ENCODE data around the gene EPB42.
"Not testable (repeated sequence)": the region's sequence is repeated elsewhere in the genome, so short reads cannot be mapped to it uniquely, and the experiment has no call there.

Gene EPB42

GRCh38 chr15:43239732-43240491 is 19.1 kb upstream of the EPB42 start:
- DNase-seq = no peak

DNA sequence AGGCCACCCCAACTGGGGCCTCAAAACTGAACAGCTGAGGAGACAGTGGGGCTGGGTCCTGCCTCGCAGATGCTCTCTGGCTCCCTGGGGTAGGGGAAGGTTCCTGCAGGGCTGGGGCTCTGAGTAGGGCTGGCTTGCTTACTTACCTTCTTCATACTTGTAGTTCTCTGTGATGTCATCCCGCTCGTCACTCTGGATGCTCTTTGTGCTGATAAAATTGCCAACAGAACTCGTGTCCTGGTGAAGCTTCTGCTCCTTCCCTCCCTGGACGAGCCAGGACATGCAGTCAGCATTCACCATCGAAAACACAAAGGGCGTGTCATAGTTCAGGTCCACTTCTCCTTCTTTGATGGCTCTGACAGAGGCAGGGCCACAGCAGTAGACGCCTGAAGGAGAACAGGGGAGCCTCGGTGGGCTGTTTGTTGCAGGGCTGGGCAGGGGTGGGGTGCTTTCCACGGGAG is 17.9 kb upstream of the EPB42 start:
- DNase-seq = no peak

DNA sequence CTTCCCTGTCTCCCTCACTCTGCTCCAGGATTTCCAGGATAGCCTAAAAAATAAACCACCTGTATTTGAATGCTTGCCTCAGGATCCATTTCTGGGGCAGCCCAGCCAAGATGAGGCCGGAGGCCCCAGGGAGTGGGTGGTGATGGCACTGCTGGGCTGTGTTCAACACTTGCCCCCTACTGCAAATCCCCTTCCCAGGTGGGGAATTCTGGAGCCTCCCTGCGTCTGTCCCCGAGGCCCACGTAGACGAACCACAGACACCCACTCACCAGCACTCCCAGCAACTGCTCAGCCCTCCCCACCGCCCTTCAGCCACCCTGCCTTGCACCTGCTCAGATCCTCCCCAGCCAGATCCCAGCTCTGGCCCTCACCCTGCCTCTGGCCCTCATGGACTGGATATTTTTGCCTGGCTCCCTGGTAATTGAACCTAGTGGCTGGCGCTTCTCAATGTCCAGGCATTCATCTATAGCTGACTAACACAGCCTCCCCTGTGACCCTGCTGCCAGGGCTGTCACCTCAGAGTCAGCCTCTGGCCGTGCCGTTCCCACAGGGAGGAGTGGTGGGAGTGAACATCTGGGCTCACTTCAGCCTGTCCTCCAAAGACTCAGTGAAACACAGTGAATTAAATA is 17.1 kb upstream of the EPB42 start:
- no peak for DNase-seq

- DNase-seq = no peak
Observed at GRCh38 chr15:43235536-43235935, 14.7 kb upstream of the EPB42 start.

DNA sequence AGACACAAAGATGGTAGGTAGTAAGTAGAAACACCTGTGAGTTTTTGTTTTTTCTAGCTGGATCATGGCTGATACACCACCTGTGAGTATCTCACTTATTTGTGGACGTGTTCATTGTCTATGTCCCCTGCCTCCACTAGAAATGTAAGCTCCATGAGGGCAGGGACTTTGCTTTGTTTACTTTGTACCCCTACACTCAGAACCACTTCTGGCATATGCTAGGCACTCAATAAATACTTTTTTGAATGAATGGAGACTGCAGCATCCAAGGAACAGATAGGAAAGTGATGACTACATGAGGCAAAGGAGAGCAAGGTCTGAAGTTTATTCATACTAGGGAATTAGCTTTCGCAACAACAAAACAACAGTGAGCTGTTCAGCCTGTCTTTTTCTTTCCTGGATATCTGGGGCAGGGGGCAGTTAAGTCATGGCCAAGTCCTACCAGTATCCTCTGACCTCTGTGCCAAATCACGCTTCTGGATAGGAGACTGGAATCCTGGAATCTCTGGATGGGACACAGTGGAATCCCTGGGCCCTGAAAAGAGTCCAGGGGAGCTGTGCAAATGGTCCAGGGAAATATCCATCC is 11.6 kb upstream of the EPB42 start:
- DNase-seq = no peak

DNA sequence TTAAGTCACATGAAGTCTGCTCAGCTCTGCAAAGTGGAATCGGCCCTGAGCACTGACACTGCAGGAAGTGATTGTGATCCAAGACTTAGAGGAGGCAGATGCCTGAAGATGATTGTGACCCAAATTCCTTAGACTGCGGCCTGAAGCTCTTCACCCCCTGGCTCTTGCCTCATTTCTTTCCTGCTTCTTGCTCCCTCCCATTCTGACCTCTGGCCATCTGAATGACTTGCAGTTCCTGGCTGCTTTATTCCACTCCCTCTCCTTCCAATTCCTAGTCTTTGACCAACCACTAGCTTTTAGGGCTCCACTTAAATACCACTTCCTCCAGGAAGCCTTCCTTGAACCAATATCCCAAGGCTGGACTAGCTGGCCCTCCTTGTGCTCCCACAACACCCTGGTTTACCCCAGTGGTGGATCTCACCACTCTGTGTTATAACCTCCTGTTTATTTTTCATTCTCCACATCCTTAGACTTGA is 9.9 kb upstream of the EPB42 start:
- DNase-seq = no peak

DNA sequence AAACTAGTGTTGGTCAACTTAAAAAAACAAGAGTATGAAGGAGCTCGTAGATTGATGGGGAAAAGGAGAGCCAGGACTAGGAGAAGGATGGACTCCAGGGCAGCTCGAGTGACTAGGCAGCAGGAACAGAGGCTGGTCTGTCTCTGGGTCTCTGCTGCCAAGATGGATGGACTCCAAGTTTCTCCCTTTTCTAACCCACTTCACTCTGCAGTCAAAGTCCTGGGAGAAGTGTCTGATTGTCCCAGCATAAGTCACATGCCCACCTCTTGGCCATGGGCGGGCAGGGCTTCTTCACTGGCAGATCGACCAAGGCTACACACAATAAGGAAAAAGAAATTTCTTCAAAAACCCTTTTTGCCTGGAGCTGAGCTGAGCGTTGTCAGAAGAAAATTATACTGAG is 9.2 kb upstream of the EPB42 start:
- DNase-seq = no peak

DNA sequence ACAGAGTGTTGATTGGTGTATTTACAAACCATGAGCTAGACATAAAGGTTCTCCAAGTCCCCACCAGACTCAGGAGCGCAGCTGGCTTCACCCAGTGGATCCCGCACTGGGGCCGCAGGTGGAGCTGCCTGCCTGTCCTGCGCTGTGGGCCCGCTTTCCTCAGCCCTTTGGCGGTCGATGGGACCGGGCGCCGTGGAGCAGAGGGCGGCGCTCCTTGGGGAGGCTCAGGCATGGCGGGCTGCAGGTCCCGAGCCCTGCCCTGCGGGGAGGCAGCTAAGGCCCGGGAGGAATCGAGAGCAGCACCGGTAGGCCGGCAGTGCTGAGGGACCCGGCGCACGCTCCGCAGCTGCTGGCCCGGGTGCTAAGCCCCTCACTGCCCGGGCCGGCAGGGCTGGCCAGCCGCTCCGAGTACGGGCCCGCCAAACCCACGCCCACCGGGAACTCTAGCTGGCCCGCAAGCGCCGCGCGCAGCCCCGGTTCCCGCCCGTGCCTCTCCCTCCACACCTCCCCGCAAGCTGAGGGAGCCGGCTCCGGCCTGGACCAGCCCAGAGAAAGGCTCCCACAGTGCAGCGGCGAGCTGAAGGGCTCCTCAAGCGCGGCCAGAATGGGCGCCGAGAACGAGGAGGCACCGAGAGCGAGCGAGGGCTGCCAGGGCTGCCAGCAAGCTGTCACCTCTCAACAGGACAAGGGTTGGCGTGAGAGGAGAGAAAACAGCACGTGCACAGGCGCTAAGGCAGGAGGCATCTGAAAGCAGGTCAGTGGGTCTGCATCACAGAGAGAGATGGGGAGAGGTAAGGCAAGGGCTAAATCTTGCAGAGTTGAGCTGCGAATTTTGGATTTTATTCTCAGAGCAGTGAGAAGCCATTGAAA is 5.9 kb upstream of the EPB42 start:
- DNase-seq = no peak

- not testable (repeated sequence) for DNase-seq
Observed at GRCh38 chr15:43225950-43226255, 5.1 kb upstream of the EPB42 start.

DNA sequence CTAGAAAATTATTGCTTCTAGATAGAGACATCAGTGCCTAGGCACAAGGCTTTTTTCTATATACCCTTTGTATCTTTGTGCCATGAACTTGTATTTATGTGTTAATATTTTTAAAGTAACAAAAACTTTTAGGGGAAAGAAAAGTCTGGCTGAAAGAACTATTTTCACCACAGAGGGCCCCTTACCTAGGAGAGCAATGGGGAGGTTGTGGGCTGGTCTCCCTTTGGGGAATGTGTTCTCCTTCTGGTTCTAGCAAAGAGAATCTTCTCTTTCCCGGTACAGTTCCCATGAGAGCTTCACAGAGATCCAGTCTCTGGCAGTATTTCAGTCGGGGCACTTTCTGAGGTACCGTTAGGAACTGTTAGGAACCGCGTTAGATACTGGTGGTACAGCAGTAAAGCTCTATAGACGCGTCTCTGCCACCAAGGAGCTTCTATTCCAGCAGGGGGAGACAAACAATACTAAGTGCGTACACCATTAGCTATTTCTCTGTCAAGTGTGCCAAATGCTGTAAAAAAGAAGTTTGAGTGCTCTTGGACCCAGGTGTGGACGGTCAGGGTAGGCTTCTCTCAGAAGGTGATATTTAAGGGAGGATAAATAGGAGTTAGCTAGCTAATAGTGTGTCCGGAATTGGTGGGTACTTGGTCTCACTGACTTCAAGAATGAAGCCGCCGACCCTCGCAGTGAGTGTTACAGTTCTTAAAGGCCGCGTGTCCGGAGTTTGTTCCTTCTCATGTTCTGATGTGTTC is 4.6 kb upstream of the EPB42 start:
- DNase-seq = peak; percentile 33 to 42

GRCh38 chr15:43221422-43221821 is 604 bp upstream of the EPB42 start:
- no peak for DNase-seq

GRCh38 chr15:43219929-43220928 is 589 bp downstream of the EPB42 start:
- DNase-seq = no peak

- DNase-seq = peak in 1 of 2 donors; percentile 9
Observed at GRCh38 chr15:43218908-43219706, 1.7 kb downstream of the EPB42 start.

DNA sequence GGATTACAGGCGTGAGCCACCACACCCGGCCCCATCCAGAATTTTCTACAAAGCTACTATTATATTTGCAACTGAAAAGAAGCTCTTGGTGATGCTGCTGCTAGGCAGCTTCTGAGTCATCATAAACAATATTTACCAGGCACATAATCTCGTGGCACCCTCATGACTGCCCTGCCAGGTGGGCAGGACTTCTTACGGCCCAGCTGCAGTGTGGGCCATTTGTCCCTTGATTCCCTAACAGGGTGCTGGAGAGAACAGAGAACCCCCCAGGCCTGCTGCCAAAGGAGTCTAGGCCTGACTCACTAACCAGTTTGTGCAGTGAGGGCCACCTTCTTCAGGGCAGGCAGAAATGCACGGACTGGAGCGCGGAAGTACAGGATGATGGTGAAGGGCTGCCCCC is 4.9 kb downstream of the EPB42 start:
- DNase-seq = no peak

GRCh38 chr15:43214592-43215295 is 6.1 kb downstream of the EPB42 start:
- no peak for DNase-seq

- DNase-seq = no peak
Observed at GRCh38 chr15:43214169-43214568, 6.6 kb downstream of the EPB42 start.

DNA sequence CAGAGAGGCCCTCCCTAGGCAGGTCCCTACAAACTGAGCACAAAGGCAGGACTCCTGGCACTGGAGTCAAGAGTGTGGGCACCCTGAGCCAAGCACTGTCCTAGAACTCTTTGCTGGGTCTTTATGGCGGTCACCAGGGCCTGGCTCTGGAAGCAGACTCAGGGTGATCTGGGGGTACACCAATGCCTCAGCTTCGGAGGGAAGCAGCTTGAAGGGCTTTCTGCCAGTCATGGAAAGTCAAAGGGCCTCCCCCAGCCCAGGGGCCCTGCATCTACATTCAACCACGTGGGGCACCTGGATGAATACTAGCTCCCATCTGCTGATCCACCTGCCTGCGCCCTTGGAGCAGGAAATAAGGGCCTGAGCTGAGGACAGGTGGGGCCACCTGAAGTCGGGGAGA is 7.4 kb downstream of the EPB42 start:
- no peak for DNase-seq

DNA sequence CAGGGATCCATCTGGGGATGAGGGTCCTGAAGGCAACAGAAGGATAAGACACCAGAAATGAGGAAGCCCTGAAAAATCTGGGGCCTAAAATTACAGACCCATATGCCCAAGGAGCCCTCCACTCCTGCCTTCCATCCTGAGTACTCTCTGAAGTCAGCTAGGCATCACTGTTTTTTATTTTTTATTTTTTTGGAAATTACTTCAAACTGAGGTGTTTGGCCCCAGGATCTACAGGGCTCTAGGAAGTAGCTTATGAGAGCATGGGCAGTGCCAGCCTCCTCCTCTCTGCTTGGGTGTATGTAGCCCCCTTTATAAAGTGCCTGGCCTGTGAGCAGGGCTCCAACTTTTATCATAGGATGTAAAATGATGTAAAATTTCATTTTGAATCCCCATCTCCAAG is 7.9 kb downstream of the EPB42 start:
- no peak for DNase-seq

DNA sequence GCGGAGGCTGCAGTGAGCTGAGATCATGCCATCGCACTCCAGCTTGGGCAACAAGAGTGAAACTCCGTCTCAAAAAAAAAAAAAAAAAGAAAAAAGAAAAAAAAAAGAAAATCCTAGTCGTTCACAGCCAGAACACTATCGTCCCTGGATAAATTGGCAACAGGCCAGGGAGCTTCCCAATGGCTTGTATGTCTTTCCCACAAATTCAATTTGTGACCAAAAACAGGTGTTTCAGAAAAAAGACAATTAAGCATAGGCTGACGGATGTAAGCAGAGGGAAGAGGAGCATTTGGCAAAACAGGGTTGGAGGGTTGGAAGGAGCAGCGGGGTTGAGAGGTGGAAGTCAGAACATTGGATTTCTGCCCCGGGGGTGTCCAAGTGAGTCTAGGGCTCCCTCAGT is 8.5 kb downstream of the EPB42 start:
- DNase-seq = no peak
